Fibroblast of lung (primary cell): ENCODE data around the gene HECTD1.

Source experiments
- EZH2 ChIP-seq: IDR thresholded peaks from 2 replicates; pipeline ENCODE4 v1.5.1; 2012; ENCODE audit warnings: low read length, control low read depth, mild to moderate bottlenecking; ENCODE audit errors: missing control alignments
- TF ChIP-seq, protein P1 (sequence below), 2 donors: IDR thresholded peaks in 1 of 2; conservative IDR thresholded peaks in 1 of 2; 1 replicate in 1 of 2; 2 replicates in 1 of 2; pipeline ENCODE4 v1.5.1; 2011 to 2012; ENCODE audit warnings: low read length in 2 of 2, control low read depth in 1 of 2, inconsistent platforms in 1 of 2, low read depth in 1 of 2, mild to moderate bottlenecking in 1 of 2

DNA sequence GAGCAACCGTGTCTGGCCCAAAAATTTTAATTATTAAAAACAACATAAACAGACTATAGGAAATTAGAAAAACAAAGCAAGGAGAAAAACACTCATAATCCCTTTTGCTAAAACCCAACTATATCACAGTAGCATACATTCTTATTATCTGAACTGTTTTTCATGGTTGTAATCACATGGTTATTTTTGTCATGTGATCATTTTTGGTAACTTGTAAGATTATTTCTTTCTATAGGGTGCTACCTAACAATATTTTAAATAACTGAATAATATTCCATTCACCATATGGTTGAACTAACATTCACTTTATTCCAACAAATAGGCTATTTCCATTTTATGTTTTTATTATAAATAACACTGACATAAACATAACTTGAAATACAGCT, 23.0 kb upstream of the HECTD1 start:
- TF ChIP-seq, protein P1, sequence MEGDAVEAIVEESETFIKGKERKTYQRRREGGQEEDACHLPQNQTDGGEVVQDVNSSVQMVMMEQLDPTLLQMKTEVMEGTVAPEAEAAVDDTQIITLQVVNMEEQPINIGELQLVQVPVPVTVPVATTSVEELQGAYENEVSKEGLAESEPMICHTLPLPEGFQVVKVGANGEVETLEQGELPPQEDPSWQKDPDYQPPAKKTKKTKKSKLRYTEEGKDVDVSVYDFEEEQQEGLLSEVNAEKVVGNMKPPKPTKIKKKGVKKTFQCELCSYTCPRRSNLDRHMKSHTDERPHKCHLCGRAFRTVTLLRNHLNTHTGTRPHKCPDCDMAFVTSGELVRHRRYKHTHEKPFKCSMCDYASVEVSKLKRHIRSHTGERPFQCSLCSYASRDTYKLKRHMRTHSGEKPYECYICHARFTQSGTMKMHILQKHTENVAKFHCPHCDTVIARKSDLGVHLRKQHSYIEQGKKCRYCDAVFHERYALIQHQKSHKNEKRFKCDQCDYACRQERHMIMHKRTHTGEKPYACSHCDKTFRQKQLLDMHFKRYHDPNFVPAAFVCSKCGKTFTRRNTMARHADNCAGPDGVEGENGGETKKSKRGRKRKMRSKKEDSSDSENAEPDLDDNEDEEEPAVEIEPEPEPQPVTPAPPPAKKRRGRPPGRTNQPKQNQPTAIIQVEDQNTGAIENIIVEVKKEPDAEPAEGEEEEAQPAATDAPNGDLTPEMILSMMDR (conservative IDR thresholded peaks at IDR 0.05 in 1 of 2, IDR thresholded peaks at IDR 0.05 in 1 of 2; ENCODE audit: low read depth in 1 of 2, low read length in 2 of 2) = no peak
- TF ChIP-seq EZH2 = no peak
